ENCODE data around the gene XRCC6.
"Not testable (repeated sequence)": the region's sequence is repeated elsewhere in the genome, so short reads cannot be mapped to it uniquely, and the experiment has no call there.

The XRCC6 gene

DNA sequence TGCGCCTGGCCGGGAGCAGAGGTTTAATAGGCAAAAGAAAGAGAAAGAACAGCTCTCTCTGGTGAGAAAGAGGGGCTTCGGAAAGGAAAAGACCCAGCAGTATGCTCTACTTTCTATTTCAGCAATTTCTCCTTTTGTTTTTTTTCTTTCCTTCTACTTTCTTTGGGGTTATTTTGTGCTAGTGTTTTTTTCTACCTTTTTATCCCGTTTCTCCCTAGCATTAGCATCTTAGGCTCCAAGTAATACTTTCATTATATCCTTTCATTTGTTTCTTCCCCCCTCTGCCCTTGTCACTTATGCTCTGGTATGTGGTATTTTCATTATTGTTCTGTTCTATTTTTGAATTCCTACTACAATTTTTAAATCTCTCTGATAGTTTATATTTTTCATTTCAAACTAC is 63.1 kb downstream of the XRCC6 start:
- Histone ChIP-seq H4K91ac (ENCODE audit: low read length) (no peak overlapping the region), H3K9ac (ENCODE audit: low read length) (peak overlapping the region; percentile 6), H2BK120ac (ENCODE audit: low read depth, low read length) (no peak overlapping the region), H2AK5ac (ENCODE audit: low read length, severe bottlenecking) (no peak overlapping the region), H4K8ac (ENCODE audit: low read length) (no peak overlapping the region), H2BK12ac (ENCODE audit: low read length in 2 of 2) (no peak overlapping the region), H3K14ac (ENCODE audit: low read length in 2 of 2) (no peak overlapping the region), H3K36me3 (ENCODE audit: control insufficient read depth in 1 of 2, insufficient read depth in 2 of 2, low read depth in 1 of 2, low read length in 2 of 2) (peaks cover 4 to 14% of the 10 kb centered on the region in 2 experiments), H3K27ac (ENCODE audit: low read length, poor library complexity, severe bottlenecking) (no peak overlapping the region), H3K4ac (ENCODE audit: low read depth in 1 of 2, low read length in 2 of 2) (no peak overlapping the region), H2BK5ac (ENCODE audit: low read depth, low read length, poor library complexity, severe bottlenecking) (no peak overlapping the region), H3K4me3 (ENCODE audit: insufficient read depth in 1 of 2, low read depth in 1 of 2, low read length in 2 of 2) (no peak overlapping the region), H3K4me1 (ENCODE audit: control insufficient read depth, insufficient read depth, low read depth, low read length) (peaks cover 11% of the 10 kb centered on the region), H3K79me1 (replicated peaks; ENCODE audit: low read length, poor library complexity, severe bottlenecking) (peaks cover 4% of the 10 kb centered on the region), H3K27me3 (ENCODE audit: control insufficient read depth in 1 of 2, insufficient read depth in 1 of 2, low read length in 2 of 2) (no peaks in the 10 kb centered on the region), H3K4me2 (ENCODE audit: low read length, poor library complexity, severe bottlenecking) (no peak overlapping the region), H3K9me3 (ENCODE audit: control insufficient read depth, low read length) (no peaks in the 10 kb centered on the region), H3K18ac (ENCODE audit: low read depth in 1 of 2, low read length in 2 of 2) (no peak overlapping the region), H3K23ac (ENCODE audit: low read length in 2 of 2) (no peak overlapping the region), H2BK15ac (ENCODE audit: low read depth, poor library complexity, severe bottlenecking) (no peak overlapping the region), H2AFZ (ENCODE audit: low read depth, low read length) (no peak overlapping the region)
- DNase-seq = no peak
- whole genome bisulfite sequencing = no CpG with 5 or more reads among the region's 4 CpGs

DNA sequence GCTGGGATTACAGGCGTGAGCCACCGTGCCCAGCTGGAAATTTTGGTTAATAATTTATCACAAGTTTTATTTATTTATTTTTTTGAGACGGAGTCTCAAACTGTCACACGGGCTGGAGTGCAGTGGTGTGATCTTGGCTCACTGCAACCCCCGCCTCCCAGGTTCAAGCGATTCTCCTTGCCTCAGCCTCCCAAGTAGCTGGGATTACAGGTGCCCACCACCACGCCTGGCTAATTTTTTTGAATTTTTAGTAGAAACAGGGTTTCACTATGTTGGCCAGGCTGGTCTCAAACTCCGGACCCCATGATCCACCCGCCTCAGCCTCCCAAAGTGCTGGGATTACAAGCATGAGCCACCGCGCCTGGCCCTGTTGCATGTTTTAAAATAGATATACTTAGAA is 65.8 kb downstream of the XRCC6 start:
- H2AK5ac ChIP-seq (ENCODE audit: low read length, severe bottlenecking); H3K9me3 ChIP-seq (ENCODE audit: control insufficient read depth, low read length); H3K36me3 ChIP-seq (ENCODE audit: control insufficient read depth in 1 of 2, insufficient read depth in 2 of 2, low read depth in 1 of 2, low read length in 2 of 2); H3K4ac ChIP-seq (ENCODE audit: low read depth in 1 of 2, low read length in 2 of 2); H3K27ac ChIP-seq (ENCODE audit: low read length, poor library complexity, severe bottlenecking); H2BK5ac ChIP-seq (ENCODE audit: low read depth, low read length, poor library complexity, severe bottlenecking); H3K18ac ChIP-seq (ENCODE audit: low read depth in 1 of 2, low read length in 2 of 2); DNase-seq; H3K14ac ChIP-seq (ENCODE audit: low read length in 2 of 2); H3K27me3 ChIP-seq (ENCODE audit: control insufficient read depth in 1 of 2, insufficient read depth in 1 of 2, low read length in 2 of 2); H2BK12ac ChIP-seq (ENCODE audit: low read length in 2 of 2); H3K23ac ChIP-seq (ENCODE audit: low read length in 2 of 2); H3K4me2 ChIP-seq (ENCODE audit: low read length, poor library complexity, severe bottlenecking); H2BK120ac ChIP-seq (ENCODE audit: low read depth, low read length); H3K79me1 ChIP-seq (replicated peaks; ENCODE audit: low read length, poor library complexity, severe bottlenecking); H2BK15ac ChIP-seq (ENCODE audit: low read depth, poor library complexity, severe bottlenecking); H4K8ac ChIP-seq (ENCODE audit: low read length); H4K91ac ChIP-seq (ENCODE audit: low read length); H2AFZ ChIP-seq (ENCODE audit: low read depth, low read length): not testable (repeated sequence)
- 98% methylated on average over 5 of the region's 11 CpGs for WGBS
- H3K9ac ChIP-seq (ENCODE audit: low read length) = peak overlapping the region; percentile 97
- H3K4me1 ChIP-seq (ENCODE audit: control insufficient read depth, insufficient read depth, low read depth, low read length) = peaks cover 13% of the 10 kb centered on the region
- H3K4me3 ChIP-seq (ENCODE audit: insufficient read depth in 1 of 2, low read depth in 1 of 2, low read length in 2 of 2) = peak overlapping the region in 1 of 2 experiments; percentile 82

DNA sequence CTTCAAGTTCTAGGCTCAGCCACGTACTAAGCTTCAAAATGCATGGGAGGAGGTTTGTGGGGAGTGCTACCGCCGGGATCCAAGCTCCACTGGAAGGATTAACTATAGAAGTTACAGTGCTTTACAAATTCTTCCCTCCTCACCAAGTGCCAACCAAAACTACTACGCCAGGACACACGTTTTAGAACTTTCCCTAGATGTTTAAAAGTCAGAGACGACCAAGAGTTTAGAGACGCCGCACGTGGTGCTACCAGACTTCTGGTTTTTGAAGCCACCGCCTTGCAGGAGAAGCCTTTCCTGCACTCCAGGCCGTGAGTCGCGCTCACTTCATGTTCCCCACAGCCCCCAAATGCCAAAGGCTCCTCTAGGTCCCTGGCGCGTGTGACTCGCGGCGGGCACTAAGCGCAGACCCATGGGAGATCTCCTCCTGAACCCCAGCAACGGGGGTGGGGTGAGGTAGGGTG is 66.8 kb downstream of the XRCC6 start:
- H2BK5ac ChIP-seq (ENCODE audit: low read depth, low read length, poor library complexity, severe bottlenecking) = no peak overlapping the region
- peak overlapping the region; percentile 88 for H2BK120ac ChIP-seq (ENCODE audit: low read depth, low read length)
- peak overlapping the region in 1 of 2 experiments; percentile 76 for H3K14ac ChIP-seq (ENCODE audit: low read length in 2 of 2)
- peaks cover 10% of the 10 kb centered on the region for H3K4me1 ChIP-seq (ENCODE audit: control insufficient read depth, insufficient read depth, low read depth, low read length)
- H3K36me3 ChIP-seq (ENCODE audit: control insufficient read depth in 1 of 2, insufficient read depth in 2 of 2, low read depth in 1 of 2, low read length in 2 of 2) = peaks cover 5 to 8% of the 10 kb centered on the region in 2 experiments
- peak overlapping the region; percentile 97 for H3K9ac ChIP-seq (ENCODE audit: low read length)
- H3K79me1 ChIP-seq (replicated peaks; ENCODE audit: low read length, poor library complexity, severe bottlenecking) = peaks cover 4% of the 10 kb centered on the region
- H3K27me3 ChIP-seq (ENCODE audit: control insufficient read depth in 1 of 2, insufficient read depth in 1 of 2, low read length in 2 of 2) = no peaks in the 10 kb centered on the region
- H3K23ac ChIP-seq (ENCODE audit: low read length in 2 of 2) = peak overlapping the region in 1 of 2 experiments; percentile 83
- no peak overlapping the region for H2BK12ac ChIP-seq (ENCODE audit: low read length in 2 of 2)
- peak overlapping the region; percentile 93 for H3K27ac ChIP-seq (ENCODE audit: low read length, poor library complexity, severe bottlenecking)
- H2AFZ ChIP-seq (ENCODE audit: low read depth, low read length) = no peak overlapping the region
- WGBS = under 1% methylated on average over 16 of the region's 20 CpGs
- H2BK15ac ChIP-seq (ENCODE audit: low read depth, poor library complexity, severe bottlenecking) = no peak overlapping the region
- no peak overlapping the region for H3K4ac ChIP-seq (ENCODE audit: low read depth in 1 of 2, low read length in 2 of 2)
- H3K4me2 ChIP-seq (ENCODE audit: low read length, poor library complexity, severe bottlenecking) = peak overlapping the region; percentile 98
- H4K91ac ChIP-seq (ENCODE audit: low read length) = peak overlapping the region; percentile 3
- H2AK5ac ChIP-seq (ENCODE audit: low read length, severe bottlenecking) = no peak overlapping the region
- H3K9me3 ChIP-seq (ENCODE audit: control insufficient read depth, low read length) = no peaks in the 10 kb centered on the region
- peak overlapping the region; percentile 82 to 88 for H3K4me3 ChIP-seq (ENCODE audit: insufficient read depth in 1 of 2, low read depth in 1 of 2, low read length in 2 of 2)
- peak overlapping the region; percentile 85 to 92 for H3K18ac ChIP-seq (ENCODE audit: low read depth in 1 of 2, low read length in 2 of 2)
- no peak overlapping the region for H4K8ac ChIP-seq (ENCODE audit: low read length)
- peak; percentile 59 for DNase-seq

DNA sequence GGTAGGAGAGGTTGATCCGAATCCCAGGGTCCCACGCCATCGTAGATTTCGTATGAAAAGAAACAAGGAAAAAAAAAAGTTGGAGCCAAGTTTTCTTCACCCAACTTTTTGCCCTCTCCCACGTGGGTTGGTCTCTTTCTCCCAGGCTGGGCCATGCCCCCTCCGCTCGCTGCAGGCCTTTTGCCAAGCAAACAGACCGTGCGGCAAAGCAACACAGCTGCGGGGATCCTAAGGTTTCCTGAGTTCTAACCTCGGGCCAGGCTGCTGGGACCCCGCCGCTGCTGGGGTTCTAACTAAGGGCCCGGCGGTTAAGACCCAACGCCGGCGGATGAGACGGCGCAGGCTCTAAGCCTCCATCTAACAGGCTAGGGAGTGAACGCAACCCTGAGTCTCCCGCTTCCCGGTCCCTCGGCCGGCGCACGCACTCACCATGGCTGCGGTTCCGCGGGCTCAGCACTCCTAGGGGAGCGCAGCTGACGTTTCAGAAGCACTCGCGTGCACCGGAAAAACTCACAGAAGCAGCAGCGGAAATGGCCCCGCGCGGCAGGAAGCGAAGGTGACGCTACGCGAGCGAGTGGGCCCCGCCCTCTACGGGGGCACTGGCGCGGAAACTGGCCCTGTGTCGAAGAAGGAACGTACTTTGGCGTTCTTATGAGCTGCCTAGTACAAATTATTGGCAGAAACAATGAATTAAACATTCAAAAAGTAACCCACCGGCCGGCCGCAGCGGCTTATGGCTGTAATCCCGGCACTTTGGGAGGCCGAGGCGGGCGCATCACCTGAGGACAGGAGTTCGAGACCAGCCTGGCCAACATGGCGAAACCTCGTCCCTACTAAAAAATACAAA is 67.5 kb downstream of the XRCC6 start, which contains the start of gene SNU13:
Gene SNU13 (minus strand): TSS at position 503 of the 847 bp plus-strand sequence. CDS start 71 bp downstream, at position 432.
- Histone ChIP-seq H3K4me1 (ENCODE audit: control insufficient read depth, insufficient read depth, low read depth, low read length) (peaks cover 10% of the 10 kb centered on the region), H2BK120ac (ENCODE audit: low read depth, low read length) (peak within 1 kb of the TSS; percentile 88), H3K9ac (ENCODE audit: low read length) (peak within 1 kb of the TSS; percentile 97), H3K36me3 (ENCODE audit: control insufficient read depth in 1 of 2, insufficient read depth in 2 of 2, low read depth in 1 of 2, low read length in 2 of 2) (peaks cover 8 to 14% of the 10 kb centered on the region in 2 experiments), H4K91ac (ENCODE audit: low read length) (peak within 1 kb of the TSS; percentile 45), H3K4me3 (ENCODE audit: insufficient read depth in 1 of 2, low read depth in 1 of 2, low read length in 2 of 2) (peak within 1 kb of the TSS; percentile 82 to 88), H3K9me3 (ENCODE audit: control insufficient read depth, low read length) (no peaks in the 10 kb centered on the region), H3K79me1 (replicated peaks; ENCODE audit: low read length, poor library complexity, severe bottlenecking) (peaks cover 4% of the 10 kb centered on the region), H2BK12ac (ENCODE audit: low read length in 2 of 2) (peak within 1 kb of the TSS; percentile 25 to 86), H2AFZ (ENCODE audit: low read depth, low read length) (peak within 1 kb of the TSS; percentile 94), H3K4ac (ENCODE audit: low read depth in 1 of 2, low read length in 2 of 2) (peak within 1 kb of the TSS; percentile 71 to 96), H3K27ac (ENCODE audit: low read length, poor library complexity, severe bottlenecking) (peak within 1 kb of the TSS; percentile 93), H3K27me3 (ENCODE audit: control insufficient read depth in 1 of 2, insufficient read depth in 1 of 2, low read length in 2 of 2) (no peaks in the 10 kb centered on the region), H3K14ac (ENCODE audit: low read length in 2 of 2) (peak within 1 kb of the TSS in 1 of 2 experiments; percentile 76), H3K23ac (ENCODE audit: low read length in 2 of 2) (peak within 1 kb of the TSS in 1 of 2 experiments; percentile 83), H2BK15ac (ENCODE audit: low read depth, poor library complexity, severe bottlenecking) (peak within 1 kb of the TSS; percentile 57), H3K4me2 (ENCODE audit: low read length, poor library complexity, severe bottlenecking) (peak within 1 kb of the TSS; percentile 98), H4K8ac (ENCODE audit: low read length) (peak within 1 kb of the TSS; percentile 93), H2AK5ac (ENCODE audit: low read length, severe bottlenecking) (no peak within 1 kb of the TSS), H2BK5ac (ENCODE audit: low read depth, low read length, poor library complexity, severe bottlenecking) (peak within 1 kb of the TSS; percentile 62), H3K18ac (ENCODE audit: low read depth in 1 of 2, low read length in 2 of 2) (peak within 1 kb of the TSS; percentile 93 to 94)
- under 1% methylated on average over 56 of the region's 62 CpGs for WGBS
- peak; percentile 97 for DNase-seq

Measured in mesenchymal stem cell (in vitro differentiated cells and primary cell).